ENCODE data around the gene PMEL.

DNA sequence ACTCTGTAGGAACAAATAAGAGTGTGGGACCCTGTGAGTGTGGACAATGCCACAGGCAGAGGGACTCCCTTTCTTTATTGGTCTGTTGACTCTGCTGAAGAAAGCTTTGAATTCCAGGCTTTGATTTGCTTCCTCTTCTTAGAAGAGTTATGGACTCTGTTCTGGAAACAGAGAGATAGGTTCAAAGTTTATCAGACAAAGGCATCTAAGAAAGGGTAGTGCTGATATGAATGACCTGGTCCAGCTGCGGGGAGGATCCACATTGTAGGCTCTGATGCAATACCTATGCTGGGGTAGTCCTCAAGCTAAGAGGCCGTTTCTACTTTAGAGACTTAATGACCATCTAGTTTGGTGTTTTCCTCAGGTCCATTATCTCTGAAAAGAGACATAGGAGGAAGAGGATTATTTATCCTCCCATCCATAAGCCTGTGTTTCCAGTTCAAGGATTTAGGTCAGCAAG, 44.3 kb upstream of the PMEL start:
- TF ChIP-seq, protein P1, sequence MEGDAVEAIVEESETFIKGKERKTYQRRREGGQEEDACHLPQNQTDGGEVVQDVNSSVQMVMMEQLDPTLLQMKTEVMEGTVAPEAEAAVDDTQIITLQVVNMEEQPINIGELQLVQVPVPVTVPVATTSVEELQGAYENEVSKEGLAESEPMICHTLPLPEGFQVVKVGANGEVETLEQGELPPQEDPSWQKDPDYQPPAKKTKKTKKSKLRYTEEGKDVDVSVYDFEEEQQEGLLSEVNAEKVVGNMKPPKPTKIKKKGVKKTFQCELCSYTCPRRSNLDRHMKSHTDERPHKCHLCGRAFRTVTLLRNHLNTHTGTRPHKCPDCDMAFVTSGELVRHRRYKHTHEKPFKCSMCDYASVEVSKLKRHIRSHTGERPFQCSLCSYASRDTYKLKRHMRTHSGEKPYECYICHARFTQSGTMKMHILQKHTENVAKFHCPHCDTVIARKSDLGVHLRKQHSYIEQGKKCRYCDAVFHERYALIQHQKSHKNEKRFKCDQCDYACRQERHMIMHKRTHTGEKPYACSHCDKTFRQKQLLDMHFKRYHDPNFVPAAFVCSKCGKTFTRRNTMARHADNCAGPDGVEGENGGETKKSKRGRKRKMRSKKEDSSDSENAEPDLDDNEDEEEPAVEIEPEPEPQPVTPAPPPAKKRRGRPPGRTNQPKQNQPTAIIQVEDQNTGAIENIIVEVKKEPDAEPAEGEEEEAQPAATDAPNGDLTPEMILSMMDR (conservative IDR thresholded peaks at IDR 0.05 in 1 of 2, IDR thresholded peaks at IDR 0.05 in 1 of 2; ENCODE audit: low read depth in 1 of 2, low read length in 2 of 2) = no peak
- no peak for TF ChIP-seq EZH2 (IDR thresholded peaks at IDR 0.05; ENCODE audit: low read length, missing control alignments)
